GM12878 (cell line): Measurements from ENCODE around the gene ITGA2. TPM values are rescaled to one million over a fixed set of nuclear protein-coding genes. Genes with fewer than 3 reads are reported as not detected.

Experiments used
- ATAC-seq: fragments of 200-7000 bp; cut with Tn5 transposase; 3 replicates; pipeline ENCODE4 v1.9.1; 2020; ENCODE audit warnings: mild to moderate bottlenecking, moderate library complexity
- BruUV-seq: library from RNA; stranded (reverse); fragments of 400-500 nt; replicated peaks from 2 replicates; lab custom pipeline; 2021; lab: Mats Ljungman, UMichigan
- CTCF ChIA-PET: fragments of 300-600 bp; sonication (Branson Sonifier 250); formaldehyde crosslinking; extraction: SDS; loops from one replicate; lab custom pipeline; 2021; ENCODE audit warnings: inconsistent platforms; lab: Yijun Ruan, JAX
- POLR2A ChIA-PET: fragments of 350-600 bp; formaldehyde crosslinking; extraction: SDS; loops from one replicate; lab custom pipeline; 2021; ENCODE audit warnings: inconsistent platforms; lab: Charles Lee
- RAD21 ChIA-PET: fragments of 300-600 bp; sonication (Branson Sonifier 250); formaldehyde crosslinking; loops from one replicate; lab custom pipeline; 2023; ENCODE audit warnings: antibody characterized with exemption; ENCODE audit not compliant: unreplicated experiment; lab: Charles Lee
- SMC1A ChIA-PET: fragments of 300-600 bp; sonication (Branson Sonifier 250); formaldehyde crosslinking; loops from one replicate; lab custom pipeline; 2023; ENCODE audit not compliant: unreplicated experiment, uncharacterized antibody; lab: Charles Lee
- DNase-seq: peaks from one replicate; pipeline ENCODE4 v3.0.0-alpha.2; 2011; ENCODE audit warnings: low read depth, low spot score
- FAIRE-seq: peaks from 3 replicates; lab custom pipeline; 2011; peaks lifted over from hg19 to GRCh38; lab: Jason Lieb, UNC
- H2AFZ ChIP-seq: 2 replicates; pipeline ENCODE4 v1.6.0; 2011; ENCODE audit warnings: low read depth, low read length, control low read depth; ENCODE audit not compliant: control insufficient read depth
- H3K27ac ChIP-seq: 2 replicates; pipeline ENCODE4 v1.5.1; 2011; ENCODE audit warnings: control low read depth; ENCODE audit not compliant: control insufficient read depth, insufficient read depth
- H3K27me3 ChIP-seq, 2 experiments: replicated peaks in 1 of 2; 2 replicates each; pipeline versions ENCODE4 v1.6.0 to v1.6.1; 2011; ENCODE audit warnings: low read length in 1 of 2; ENCODE audit not compliant: control insufficient read depth in 2 of 2, insufficient read depth in 2 of 2
- H3K36me3 ChIP-seq, 2 experiments: 2 replicates each; pipeline ENCODE4 v1.5.1; 2011; ENCODE audit warnings: low read length in 1 of 2; ENCODE audit not compliant: control insufficient read depth in 2 of 2, insufficient read depth in 2 of 2
- H3K4me1 ChIP-seq: 2 replicates; pipeline ENCODE4 v1.6.1; 2011; ENCODE audit warnings: mild to moderate bottlenecking, low read length, moderate library complexity, mixed read lengths; ENCODE audit not compliant: control insufficient read depth, insufficient read depth
- H3K4me2 ChIP-seq: 2 replicates; pipeline ENCODE4 v1.6.0; 2011; ENCODE audit warnings: control low read depth; ENCODE audit not compliant: control insufficient read depth, insufficient read depth
- H3K4me3 ChIP-seq: fragments of 200-600 bp; sonication (generic); 2 replicates; pipeline ENCODE4 v1.5.1; 2016
- H3K79me2 ChIP-seq: 2 replicates; pipeline ENCODE4 v1.6.0; 2011; ENCODE audit warnings: low read length; ENCODE audit not compliant: control insufficient read depth, insufficient read depth
- H3K9ac ChIP-seq: 2 replicates; pipeline ENCODE4 v1.8.0; 2011; ENCODE audit warnings: low read length, control low read depth, mixed read lengths; ENCODE audit not compliant: control insufficient read depth, insufficient read depth
- H3K9me3 ChIP-seq: replicated peaks from 3 replicates; pipeline ENCODE4 v1.5.1; 2011; ENCODE audit warnings: mild to moderate bottlenecking, low read length; ENCODE audit not compliant: control insufficient read depth, insufficient read depth
- H4K20me1 ChIP-seq: 2 replicates; pipeline ENCODE4 v1.6.0; 2011; ENCODE audit not compliant: control insufficient read depth, insufficient read depth
- BACH1 ChIP-seq: fragments of 450-650 bp; IDR thresholded peaks from 2 replicates; pipeline ENCODE4 v1.6.1; 2017; ENCODE audit warnings: mild to moderate bottlenecking, borderline replicate concordance
- BMI1 ChIP-seq: fragments of 450-650 bp; IDR thresholded peaks from 2 replicates; pipeline ENCODE4 v1.6.1; 2016; ENCODE audit warnings: mild to moderate bottlenecking, moderate library complexity, borderline replicate concordance
- NFXL1 ChIP-seq: fragments of 450-650 bp; IDR thresholded peaks from 2 replicates; pipeline ENCODE4 v1.6.1; 2017; ENCODE audit warnings: antibody characterized with exemption, mild to moderate bottlenecking, borderline replicate concordance
- NFYA ChIP-seq: IDR thresholded peaks from 2 replicates; pipeline ENCODE4 v1.6.1; 2011; ENCODE audit warnings: low read depth, mild to moderate bottlenecking, low read length, improper control_type of control experiment, borderline replicate concordance
- PAX5 ChIP-seq: IDR thresholded peaks from 2 replicates; pipeline ENCODE4 v1.6.1; 2011; ENCODE audit warnings: low read depth, low read length, borderline replicate concordance
- RAD51 ChIP-seq: fragments of 450-650 bp; IDR thresholded peaks from 2 replicates; pipeline ENCODE4 v1.6.1; 2016; ENCODE audit warnings: moderate library complexity, mild to moderate bottlenecking, inconsistent platforms
- SREBF1 ChIP-seq: IDR thresholded peaks from 2 replicates; pipeline ENCODE4 v1.6.1; 2012; ENCODE audit warnings: mild to moderate bottlenecking, low read length
- SUZ12 ChIP-seq: fragments of 200-600 bp; sonication (generic); IDR thresholded peaks from one replicate; pipeline ENCODE4 v1.6.1; 2018; ENCODE audit warnings: antibody characterized with exemption, mild to moderate bottlenecking; ENCODE audit not compliant: unreplicated experiment
- WRNIP1 ChIP-seq: IDR thresholded peaks from 2 replicates; pipeline ENCODE4 v1.6.1; 2011; ENCODE audit warnings: low read depth, low read length, improper control_type of control experiment, borderline replicate concordance
- YY1 ChIP-seq: IDR thresholded peaks from 2 replicates; pipeline ENCODE4 v1.6.1; 2011; ENCODE audit warnings: low read depth, mild to moderate bottlenecking, low read length
- WGBS: methylation state at CpG from one replicate; pipeline ENCODE4 v1.1.6; 2016; ENCODE audit warnings: low lambda C conversion rate; ENCODE audit not compliant: insufficient replicate concordance, insufficient coverage; ENCODE audit errors: missing lambda C conversion rate; 5-methylcytosine and 5-hydroxymethylcytosine counted together
- in situ Hi-C: fragments of 300-500 bp; cut with MboI; formaldehyde crosslinking; loops from 9 replicates; pipeline ENCODE4 v1.14.3; 2018; ENCODE audit warnings: mixed read lengths
- intact Hi-C: fragments of 100-400 bp; cut with micrococcal nuclease; formaldehyde crosslinking; loops from one replicate; pipeline ENCODE4 v1.14.2; 2022; ENCODE audit not compliant: unreplicated experiment
- polyA plus RNA-seq, 11 experiments: library from polyadenylated mRNA; depleted of rRNA in 4 of 11; unstranded in 6 of 11; stranded (reverse) in 5 of 11; fragments of >200 nt; fragmentation: Nextera tagmentation in 4 of 11; fragmentation: Illumina TruSeq in 1 of 11; extraction: Ambion mirVana in 4 of 11; extraction: Trizol in 1 of 11; gene quantifications; 1 replicate in 1 of 11; 2 replicates in 10 of 11; pipeline versions ENCODE4 v1.2.1 to v1.2.3, GENCODE V29; 2011 to 2016; ENCODE audit warnings: inconsistent platforms in 2 of 11, missing spikeins in 2 of 11, low read depth in 1 of 11
- total RNA-seq, 4 experiments: library from RNA; depleted of rRNA in 3 of 4; stranded (reverse); fragments of >200 nt in 3 of 4; fragmentation: Illumina TruSeq in 1 of 4; extraction: Trizol in 1 of 4; gene quantifications; 2 replicates each; pipeline versions ENCODE4 v1.2.1 to v1.2.3, GENCODE V29; 2013 to 2021
- TF ChIP-seq, protein P1 (sequence below): IDR thresholded peaks from 2 replicates; pipeline ENCODE4 v1.6.1; 2012; ENCODE audit warnings: low read length, inconsistent platforms
- TF ChIP-seq, protein P2 (sequence below): fragments of 450-650 bp; IDR thresholded peaks from 2 replicates; pipeline ENCODE4 v1.6.1; 2017; ENCODE audit warnings: mild to moderate bottlenecking, low read depth, inconsistent platforms; ENCODE audit not compliant: poor library complexity, severe bottlenecking
- TF ChIP-seq, protein P3 (sequence below): fragments of 450-650 bp; IDR thresholded peaks from 2 replicates; pipeline ENCODE4 v1.6.1; 2014; ENCODE audit warnings: mild to moderate bottlenecking

ITGA2 gene
- total and polyA plus RNA-seq, 10 of the 15 experiments (the other 5 are each of a cell fraction or from before 2014, with no cell fraction given): under 0.01 to 0.13 (median 0.03) TPM; not detected in 6

DNA sequence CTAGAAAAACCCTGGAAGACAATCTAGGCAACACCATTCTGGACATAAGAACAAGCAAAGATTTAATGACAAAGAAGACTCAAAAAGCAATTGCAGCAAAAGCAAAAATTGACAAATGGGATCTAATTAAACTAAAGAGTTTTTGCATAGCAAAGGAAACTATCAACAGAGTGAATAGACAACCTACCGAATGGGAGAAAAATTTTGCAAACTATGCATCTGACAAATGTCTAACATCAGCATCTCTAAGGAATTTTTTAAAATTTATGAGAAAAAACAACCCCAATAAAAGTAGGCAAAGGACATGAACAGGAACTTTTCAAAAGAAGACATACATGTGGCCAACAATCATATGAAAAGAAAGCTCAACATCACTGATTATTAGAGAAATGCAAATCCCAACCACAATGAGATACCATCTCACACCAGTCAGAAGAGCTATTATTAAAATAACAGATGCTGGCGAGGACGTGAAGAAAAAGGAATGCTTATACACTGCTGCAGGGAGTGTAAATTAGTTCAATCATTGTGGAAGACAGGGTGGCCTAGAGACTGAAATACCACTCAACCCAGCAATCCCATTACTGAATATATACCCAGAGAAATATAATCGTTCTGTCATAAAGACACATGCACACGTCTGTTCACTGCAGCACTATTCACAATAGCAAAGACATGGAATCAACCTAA, 116.6 kb downstream of the ITGA2 start:
- in situ Hi-C loops: no loop called here
- SMC1A ChIA-PET: interaction anchor here (0.7 to 3.5 kb wide), 4 partner anchors 9 to 1187 kb away, joined by 3 to 12 read pairs (median 7); no protein-coding TSS in a partner anchor
- no peaks in the 10 kb centered on the region; a peak in 1 of 4 replicates for H3K36me3 ChIP-seq
- 99% methylated on average over 5 of the region's 5 CpGs for WGBS
- H3K4me2 ChIP-seq: no peak overlapping the region
- CTCF ChIA-PET: interaction anchor here (1.0 to 4.4 kb wide), 4 partner anchors 9 to 157 kb away, joined by 3 to 38 read pairs (median 8); no protein-coding TSS in a partner anchor
- H4K20me1 ChIP-seq: no peaks in the 10 kb centered on the region
- peaks cover 5% of the 10 kb centered on the region; the same call in 1 of the 2 replicates for H3K4me1 ChIP-seq
- H3K9ac ChIP-seq: no peak overlapping the region
- H3K27me3 ChIP-seq: no peaks in the 10 kb centered on the region
- POLR2A ChIA-PET: no interaction called here
- TF ChIP-seq SUZ12: no peak
- no peak for TF ChIP-seq WRNIP1
- TF ChIP-seq, protein P1, sequence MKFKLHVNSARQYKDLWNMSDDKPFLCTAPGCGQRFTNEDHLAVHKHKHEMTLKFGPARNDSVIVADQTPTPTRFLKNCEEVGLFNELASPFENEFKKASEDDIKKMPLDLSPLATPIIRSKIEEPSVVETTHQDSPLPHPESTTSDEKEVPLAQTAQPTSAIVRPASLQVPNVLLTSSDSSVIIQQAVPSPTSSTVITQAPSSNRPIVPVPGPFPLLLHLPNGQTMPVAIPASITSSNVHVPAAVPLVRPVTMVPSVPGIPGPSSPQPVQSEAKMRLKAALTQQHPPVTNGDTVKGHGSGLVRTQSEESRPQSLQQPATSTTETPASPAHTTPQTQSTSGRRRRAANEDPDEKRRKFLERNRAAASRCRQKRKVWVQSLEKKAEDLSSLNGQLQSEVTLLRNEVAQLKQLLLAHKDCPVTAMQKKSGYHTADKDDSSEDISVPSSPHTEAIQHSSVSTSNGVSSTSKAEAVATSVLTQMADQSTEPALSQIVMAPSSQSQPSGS: no peak
- TF ChIP-seq, protein P2, sequence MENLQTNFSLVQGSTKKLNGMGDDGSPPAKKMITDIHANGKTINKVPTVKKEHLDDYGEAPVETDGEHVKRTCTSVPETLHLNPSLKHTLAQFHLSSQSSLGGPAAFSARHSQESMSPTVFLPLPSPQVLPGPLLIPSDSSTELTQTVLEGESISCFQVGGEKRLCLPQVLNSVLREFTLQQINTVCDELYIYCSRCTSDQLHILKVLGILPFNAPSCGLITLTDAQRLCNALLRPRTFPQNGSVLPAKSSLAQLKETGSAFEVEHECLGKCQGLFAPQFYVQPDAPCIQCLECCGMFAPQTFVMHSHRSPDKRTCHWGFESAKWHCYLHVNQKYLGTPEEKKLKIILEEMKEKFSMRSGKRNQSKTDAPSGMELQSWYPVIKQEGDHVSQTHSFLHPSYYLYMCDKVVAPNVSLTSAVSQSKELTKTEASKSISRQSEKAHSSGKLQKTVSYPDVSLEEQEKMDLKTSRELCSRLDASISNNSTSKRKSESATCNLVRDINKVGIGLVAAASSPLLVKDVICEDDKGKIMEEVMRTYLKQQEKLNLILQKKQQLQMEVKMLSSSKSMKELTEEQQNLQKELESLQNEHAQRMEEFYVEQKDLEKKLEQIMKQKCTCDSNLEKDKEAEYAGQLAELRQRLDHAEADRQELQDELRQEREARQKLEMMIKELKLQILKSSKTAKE: no peak
- no peak for TF ChIP-seq NFXL1
- TF ChIP-seq NFYA: no peak
- TF ChIP-seq YY1: no peak
- no peak for TF ChIP-seq SREBF1
- no peak for TF ChIP-seq PAX5
- TF ChIP-seq, protein P3, sequence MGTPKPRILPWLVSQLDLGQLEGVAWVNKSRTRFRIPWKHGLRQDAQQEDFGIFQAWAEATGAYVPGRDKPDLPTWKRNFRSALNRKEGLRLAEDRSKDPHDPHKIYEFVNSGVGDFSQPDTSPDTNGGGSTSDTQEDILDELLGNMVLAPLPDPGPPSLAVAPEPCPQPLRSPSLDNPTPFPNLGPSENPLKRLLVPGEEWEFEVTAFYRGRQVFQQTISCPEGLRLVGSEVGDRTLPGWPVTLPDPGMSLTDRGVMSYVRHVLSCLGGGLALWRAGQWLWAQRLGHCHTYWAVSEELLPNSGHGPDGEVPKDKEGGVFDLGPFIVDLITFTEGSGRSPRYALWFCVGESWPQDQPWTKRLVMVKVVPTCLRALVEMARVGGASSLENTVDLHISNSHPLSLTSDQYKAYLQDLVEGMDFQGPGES: no peak
- TF ChIP-seq BACH1: no peak
- TF ChIP-seq BMI1: no peak
- TF ChIP-seq RAD51: no peak
- TF ChIP-seq, all 136 proteins: peak for 0
- Histone ChIP-seq H2AFZ (no peak overlapping the region), H3K79me2 (peaks cover 2% of the 10 kb centered on the region), H3K4me3 (no peak overlapping the region), H3K27ac (no peak overlapping the region), H3K9me3 (no peaks in the 10 kb centered on the region)
- intact Hi-C loops: no loop called here
- no peak for ATAC-seq
- BruUV-seq: no TSS peak
- RAD21 ChIA-PET: interaction anchor here (2.1 kb wide), 1 partner anchor 157 kb away, joined by 7 read pairs; no protein-coding TSS in a partner anchor
- no peak for FAIRE-seq
- no peak for DNase-seq
